SHP77 (cell line): ENCODE results near the gene NFE2L2.
"Not testable (repeated sequence)": the region's sequence is repeated elsewhere in the genome, so short reads cannot be mapped to it uniquely, and the experiment has no call there.

Experiments used
- DNase-seq, 2 experiments: peaks; one replicate each; lab custom pipeline; 2025; lab: John Stamatoyannopoulos, UW

The NFE2L2 gene

GRCh38 chr2:177257471-177257870 lies 7.1 kb downstream of the NFE2L2 start:
- no peak for DNase-seq

- DNase-seq = no peak
Observed at GRCh38 chr2:177256695-177257094, 7.8 kb downstream of the NFE2L2 start.

GRCh38 chr2:177256026-177256425 lies 8.5 kb downstream of the NFE2L2 start:
- DNase-seq = no peak

- no peak for DNase-seq
Observed at GRCh38 chr2:177255227-177255601, 9.3 kb downstream of the NFE2L2 start.

GRCh38 chr2:177254433-177255226 lies 9.9 kb downstream of the NFE2L2 start:
- DNase-seq = no peak

GRCh38 chr2:177253704-177254103 lies 10.8 kb downstream of the NFE2L2 start:
- DNase-seq = no peak

- DNase-seq = no peak
Observed at GRCh38 chr2:177252808-177253531, 11.6 kb downstream of the NFE2L2 start.

- no peak for DNase-seq
Observed at GRCh38 chr2:177251165-177251542, 13.4 kb downstream of the NFE2L2 start.

- no peak for DNase-seq
Observed at GRCh38 chr2:177250461-177250860, 14.1 kb downstream of the NFE2L2 start.

- DNase-seq = no peak
Observed at GRCh38 chr2:177249038-177249437, 15.5 kb downstream of the NFE2L2 start.

- DNase-seq = no peak
Observed at GRCh38 chr2:177247693-177248262, 16.7 kb downstream of the NFE2L2 start.

GRCh38 chr2:177246523-177247030 lies 17.9 kb downstream of the NFE2L2 start:
- DNase-seq = not testable (repeated sequence)

GRCh38 chr2:177246000-177246399 lies 18.5 kb downstream of the NFE2L2 start:
- DNase-seq = no peak

- DNase-seq = no peak
Observed at GRCh38 chr2:177245010-177245422, 19.5 kb downstream of the NFE2L2 start.

GRCh38 chr2:177244244-177244771 lies 20.2 kb downstream of the NFE2L2 start:
- DNase-seq = no peak

- DNase-seq = no peak
Observed at GRCh38 chr2:177243476-177243875, 21.1 kb downstream of the NFE2L2 start.

GRCh38 chr2:177243073-177243472 lies 21.5 kb downstream of the NFE2L2 start:
- no peak for DNase-seq

- DNase-seq = peak in 1 of 2 experiments; percentile 16
Observed at GRCh38 chr2:177242121-177242987, 22.2 kb downstream of the NFE2L2 start.

- no peak for DNase-seq
Observed at GRCh38 chr2:177241711-177242120, 22.8 kb downstream of the NFE2L2 start.

- no peak for DNase-seq
Observed at GRCh38 chr2:177239932-177240630, 24.4 kb downstream of the NFE2L2 start.

GRCh38 chr2:177239053-177239452 lies 25.5 kb downstream of the NFE2L2 start:
- DNase-seq = no peak
